SU-DHL-6 (cell line): ENCODE measurements around the gene ISLR2.

Experiments used
- H2AFZ ChIP-seq: fragments of 200-600 bp; sonication (generic); 2 replicates; pipeline ENCODE4 v1.6.1; 2014; ENCODE audit warnings: low read depth, mild to moderate bottlenecking, moderate library complexity, mixed read lengths, antibody characterized with exemption, low read length; ENCODE audit not compliant: severe bottlenecking
- H3F3A ChIP-seq: fragments of 200-600 bp; shearing (Covaris generic); 2 replicates; pipeline ENCODE4 v1.6.0; 2016; ENCODE audit warnings: antibody characterized with exemption, mild to moderate bottlenecking; ENCODE audit not compliant: insufficient read depth
- H3K27ac ChIP-seq: fragments of 200-600 bp; sonication (generic); 2 replicates; pipeline ENCODE4 v1.5.1; 2016; ENCODE audit warnings: low read depth, mild to moderate bottlenecking, low read length, moderate library complexity, mixed read lengths
- H3K27me3 ChIP-seq: fragments of 200-600 bp; sonication (generic), shearing (Covaris generic); 2 replicates; pipeline ENCODE4 v1.6.0; 2014; ENCODE audit warnings: mild to moderate bottlenecking, low read length
- H3K36me3 ChIP-seq: fragments of 200-600 bp; sonication (generic); 2 replicates; pipeline ENCODE4 v1.6.1; 2014; ENCODE audit warnings: mild to moderate bottlenecking, low read length, mixed read lengths
- H3K4me2 ChIP-seq: fragments of 300-600, 200-600 bp; shearing (Covaris generic), sonication (generic); 2 replicates; pipeline ENCODE4 v1.6.0; 2014; ENCODE audit warnings: low read length, low read depth, mild to moderate bottlenecking; ENCODE audit not compliant: poor library complexity, severe bottlenecking
- H3K4me3 ChIP-seq: fragments of 200-600 bp; sonication (generic); 2 replicates; pipeline ENCODE4 v1.5.1; 2014; ENCODE audit warnings: antibody characterized with exemption, low read length, mild to moderate bottlenecking, mixed read lengths; ENCODE audit not compliant: insufficient read depth, poor library complexity, severe bottlenecking
- H3K79me2 ChIP-seq: fragments of 200-600 bp; sonication (generic); 2 replicates; pipeline ENCODE4 v1.6.1; 2014; ENCODE audit warnings: mild to moderate bottlenecking, low read length, moderate library complexity; ENCODE audit not compliant: insufficient read depth
- H3K9ac ChIP-seq: fragments of 200-600 bp; sonication (generic); 2 replicates; pipeline ENCODE4 v1.7.0; 2014; ENCODE audit warnings: mild to moderate bottlenecking, low read length
- H3K9me2 ChIP-seq: fragments of 200-600 bp; sonication (generic); replicated peaks from 2 replicates; pipeline ENCODE4 v1.6.1; 2014; ENCODE audit warnings: low read length; ENCODE audit not compliant: insufficient read depth
- H3K9me3 ChIP-seq: fragments of 200-600 bp; sonication (generic); 2 replicates; pipeline ENCODE4 v1.6.1; 2014; ENCODE audit warnings: low read length, mixed read lengths; ENCODE audit not compliant: insufficient read depth
- H4K20me1 ChIP-seq: fragments of 200-600 bp; sonication (generic); 2 replicates; pipeline ENCODE4 v1.6.1; 2014; ENCODE audit warnings: low read depth, mild to moderate bottlenecking, antibody characterized with exemption, low read length, moderate library complexity, mixed read lengths
- CTCF ChIP-seq: fragments of 200-600 bp; sonication (generic); IDR thresholded peaks from one replicate; pipeline ENCODE4 v1.5.1; 2017; ENCODE audit warnings: antibody characterized with exemption, mild to moderate bottlenecking, low read length, moderate library complexity; ENCODE audit not compliant: insufficient read depth, poor library complexity, severe bottlenecking
- EZH2phosphoT487 ChIP-seq: fragments of 200-600 bp; sonication (generic), shearing (Covaris generic); conservative IDR thresholded peaks from 2 replicates; pipeline ENCODE4 v1.6.1; 2018; ENCODE audit warnings: mild to moderate bottlenecking, antibody characterized with exemption, low read length, moderate library complexity, mixed read lengths

Gene ISLR2

GRCh38 chr15:74156678-74157411, 26.5 kb downstream of the ISLR2 start:
- Histone ChIP-seq H2AFZ (no peak overlapping the region), H3K27ac (no peak overlapping the region), H3K27me3 (no peaks in the 10 kb centered on the region), H3K9ac (no peak overlapping the region), H3K79me2 (no peaks in the 10 kb centered on the region), H3K9me3 (no peaks in the 10 kb centered on the region), H3F3A (no peaks in the 10 kb centered on the region), H3K9me2 (no peaks in the 10 kb centered on the region), H3K36me3 (no peaks in the 10 kb centered on the region), H4K20me1 (no peaks in the 10 kb centered on the region; the same call in 1 of the 2 replicates), H3K4me3 (no peak overlapping the region), H3K4me2 (no peak overlapping the region)
- no peak for TF ChIP-seq CTCF

DNA sequence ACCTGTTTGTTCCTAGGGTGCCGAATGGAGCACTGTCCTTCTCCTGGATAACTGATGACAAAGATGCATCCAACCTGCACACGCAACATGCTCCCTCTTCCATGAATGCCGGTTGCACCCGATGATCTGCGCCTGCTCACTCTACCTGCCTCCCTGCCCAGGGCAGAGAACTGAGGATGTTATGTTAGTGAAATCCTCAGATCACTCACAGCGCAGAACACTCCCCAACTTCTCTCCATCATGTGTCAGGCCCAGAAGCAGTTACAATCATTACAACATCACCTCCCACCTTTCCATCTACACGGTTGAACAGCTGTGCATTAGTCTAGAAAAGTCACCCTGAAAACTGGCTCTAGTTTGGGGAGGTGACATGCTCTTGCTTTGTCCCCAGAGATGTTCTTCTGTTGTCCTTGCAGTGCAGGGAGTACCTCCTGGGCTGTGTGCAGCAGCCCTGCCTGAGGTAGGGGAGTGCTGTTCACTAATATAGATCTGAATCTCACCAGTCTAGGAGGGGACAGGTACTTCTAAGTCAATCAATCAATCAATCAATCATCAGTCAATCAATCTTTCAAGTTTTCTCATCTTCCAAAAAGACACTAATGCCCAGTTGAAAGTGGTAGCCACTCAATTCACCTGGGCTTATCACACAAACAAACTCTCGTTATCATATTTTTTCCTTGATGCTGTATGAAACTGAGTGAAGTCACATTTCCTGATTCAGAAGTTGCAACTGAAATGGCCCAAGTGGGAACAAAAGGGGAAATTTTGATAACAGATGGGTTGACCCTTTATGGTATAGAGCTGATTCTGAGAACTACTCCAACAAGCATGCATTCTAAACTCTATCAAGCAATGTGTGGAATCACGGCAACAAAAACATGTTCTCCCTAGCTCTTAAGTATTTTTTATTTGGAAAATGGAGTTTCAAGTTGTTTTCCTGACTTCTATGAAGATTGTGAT, 27.8 kb downstream of the ISLR2 start:
- Histone ChIP-seq H3K9me3 (no peaks in the 10 kb centered on the region), H3K27me3 (no peaks in the 10 kb centered on the region), H3K36me3 (no peaks in the 10 kb centered on the region), H3K9me2 (no peaks in the 10 kb centered on the region), H2AFZ (no peak overlapping the region), H3K4me2 (no peak overlapping the region), H3F3A (no peaks in the 10 kb centered on the region), H3K4me3 (no peak overlapping the region), H3K27ac (no peak overlapping the region), H3K79me2 (no peaks in the 10 kb centered on the region), H4K20me1 (no peaks in the 10 kb centered on the region), H3K9ac (no peak overlapping the region)
- TF ChIP-seq CTCF, result no peak
- no peak for TF ChIP-seq EZH2phosphoT487

GRCh38 chr15:74158855-74159650, 28.7 kb downstream of the ISLR2 start:
- Histone ChIP-seq H3K9me3 (no peaks in the 10 kb centered on the region), H3K9ac (no peak overlapping the region), H3K4me2 (no peak overlapping the region), H3K79me2 (no peaks in the 10 kb centered on the region), H3K36me3 (no peaks in the 10 kb centered on the region), H2AFZ (no peak overlapping the region), H3K27me3 (no peaks in the 10 kb centered on the region), H3K9me2 (no peaks in the 10 kb centered on the region), H3F3A (no peaks in the 10 kb centered on the region), H3K27ac (no peak overlapping the region), H4K20me1 (no peaks in the 10 kb centered on the region), H3K4me3 (no peak overlapping the region)
- TF ChIP-seq CTCF (no peak), EZH2phosphoT487 (no peak)
